Measurements from ENCODE around the gene RAB20. TPM values are rescaled to one million over a fixed set of nuclear protein-coding genes. Genes with fewer than 3 reads are reported as not detected.

RAB20 gene
- total and polyA plus RNA-seq, 2 experiments from 2014 or later = 2.7 to 6.4 TPM

GRCh38 chr13:110568612-110569011, 7.1 kb upstream of the RAB20 start:
- H3K36me3 ChIP-seq (ENCODE audit: low read depth) = no peaks in the 10 kb centered on the region
- 54 to 62% methylated on average over 3 of the region's 3 CpGs for whole genome bisulfite sequencing, 2 experiments (ENCODE audit: low coverage in 1 of 2, low lambda C conversion rate in 2 of 2, missing lambda C conversion rate in 2 of 2)
- no peaks in the 10 kb centered on the region for H3K9me2 ChIP-seq (ENCODE audit: insufficient read depth)
- H3K9me3 ChIP-seq (ENCODE audit: low read depth) = no peaks in the 10 kb centered on the region
- H3F3A ChIP-seq (ENCODE audit: insufficient read depth) = no peaks in the 10 kb centered on the region
- H3K27me3 ChIP-seq (replicated peaks; ENCODE audit: insufficient read depth) = peaks cover 26% of the 10 kb centered on the region
- in situ Hi-C loops (cut with MboI) = no loop called here
- TF ChIP-seq EZH2phosphoT487 (IDR thresholded peaks at IDR 0.05; ENCODE audit: insufficient read depth, low read depth) (no peak), EZH2 (IDR thresholded peaks at IDR 0.05; ENCODE audit: insufficient read depth, poor library complexity, severe bottlenecking) (no peak)
- H4K20me1 ChIP-seq (ENCODE audit: insufficient read depth) = no peaks in the 10 kb centered on the region
- H3K79me2 ChIP-seq (ENCODE audit: insufficient read depth) = no peaks in the 10 kb centered on the region
- H3K9ac ChIP-seq = no peak overlapping the region
- no peak overlapping the region for H3K4me3 ChIP-seq
- no peaks in the 10 kb centered on the region for H3K4me1 ChIP-seq (ENCODE audit: insufficient read depth)
- no peak overlapping the region for H2AFZ ChIP-seq
- DNase-seq = no peak
- no peak overlapping the region for H3K27ac ChIP-seq
- H3K4me2 ChIP-seq (ENCODE audit: unreplicated experiment) = no peak overlapping the region

GRCh38 chr13:110566171-110566570, 4.6 kb upstream of the RAB20 start:
- Histone ChIP-seq H3K27ac (no peak overlapping the region), H3K4me3 (no peak overlapping the region), H3F3A (ENCODE audit: insufficient read depth) (peaks cover 13% of the 10 kb centered on the region), H3K4me2 (ENCODE audit: unreplicated experiment) (no peak overlapping the region), H3K9me3 (ENCODE audit: low read depth) (no peaks in the 10 kb centered on the region), H3K79me2 (ENCODE audit: insufficient read depth) (no peaks in the 10 kb centered on the region), H3K36me3 (ENCODE audit: low read depth) (no peaks in the 10 kb centered on the region), H2AFZ (no peak overlapping the region), H3K27me3 (replicated peaks; ENCODE audit: insufficient read depth) (peaks cover 3% of the 10 kb centered on the region), H3K9ac (no peak overlapping the region), H4K20me1 (ENCODE audit: insufficient read depth) (no peaks in the 10 kb centered on the region), H3K4me1 (ENCODE audit: insufficient read depth) (no peaks in the 10 kb centered on the region), H3K9me2 (ENCODE audit: insufficient read depth) (no peaks in the 10 kb centered on the region)
- in situ Hi-C loops (cut with MboI) = no loop called here
- TF ChIP-seq EZH2 (IDR thresholded peaks at IDR 0.05; ENCODE audit: insufficient read depth, poor library complexity, severe bottlenecking) (no peak), EZH2phosphoT487 (IDR thresholded peaks at IDR 0.05; ENCODE audit: insufficient read depth, low read depth) (no peak)
- WGBS, 2 experiments (ENCODE audit: low coverage in 1 of 2, low lambda C conversion rate in 2 of 2, missing lambda C conversion rate in 2 of 2) = 89 to 94% methylated on average over 9 of the region's 9 CpGs
- DNase-seq = no peak

- H3K4me1 ChIP-seq (ENCODE audit: insufficient read depth) = no peaks in the 10 kb centered on the region; the same call in 1 of the 2 replicates
- H3K9me3 ChIP-seq (ENCODE audit: low read depth) = no peaks in the 10 kb centered on the region
- WGBS, 2 experiments (ENCODE audit: low coverage in 1 of 2, low lambda C conversion rate in 2 of 2, missing lambda C conversion rate in 2 of 2) = 63 to 70% methylated on average over 2 of the region's 2 CpGs
- TF ChIP-seq EZH2 (IDR thresholded peaks at IDR 0.05; ENCODE audit: insufficient read depth, poor library complexity, severe bottlenecking) (no peak), EZH2phosphoT487 (IDR thresholded peaks at IDR 0.05; ENCODE audit: insufficient read depth, low read depth) (no peak)
- H4K20me1 ChIP-seq (ENCODE audit: insufficient read depth) = no peaks in the 10 kb centered on the region
- H3K27ac ChIP-seq = no peak overlapping the region
- no peak for DNase-seq
- H2AFZ ChIP-seq = no peak overlapping the region
- H3K27me3 ChIP-seq (replicated peaks; ENCODE audit: insufficient read depth) = no peaks in the 10 kb centered on the region
- H3K9ac ChIP-seq = no peak overlapping the region
- peaks cover 20% of the 10 kb centered on the region for H3F3A ChIP-seq (ENCODE audit: insufficient read depth)
- in situ Hi-C loops (cut with MboI) = no loop called here
- H3K36me3 ChIP-seq (ENCODE audit: low read depth) = no peaks in the 10 kb centered on the region
- H3K4me3 ChIP-seq = no peak overlapping the region
- no peaks in the 10 kb centered on the region for H3K79me2 ChIP-seq (ENCODE audit: insufficient read depth)
- no peaks in the 10 kb centered on the region for H3K9me2 ChIP-seq (ENCODE audit: insufficient read depth)
- no peak overlapping the region for H3K4me2 ChIP-seq (ENCODE audit: unreplicated experiment)
Measured at GRCh38 chr13:110565296-110565695, 3.8 kb upstream of the RAB20 start.

- peaks cover 27% of the 10 kb centered on the region for H3F3A ChIP-seq (ENCODE audit: insufficient read depth)
- H3K9me2 ChIP-seq (ENCODE audit: insufficient read depth) = no peaks in the 10 kb centered on the region
- WGBS, 2 experiments (ENCODE audit: low coverage in 1 of 2, low lambda C conversion rate in 2 of 2, missing lambda C conversion rate in 2 of 2) = 91% methylated on average over 3 of the region's 3 CpGs
- H2AFZ ChIP-seq = no peak overlapping the region
- no peaks in the 10 kb centered on the region for H3K36me3 ChIP-seq (ENCODE audit: low read depth)
- TF ChIP-seq EZH2phosphoT487 (IDR thresholded peaks at IDR 0.05; ENCODE audit: insufficient read depth, low read depth) (no peak), EZH2 (IDR thresholded peaks at IDR 0.05; ENCODE audit: insufficient read depth, poor library complexity, severe bottlenecking) (no peak)
- no peaks in the 10 kb centered on the region for H3K79me2 ChIP-seq (ENCODE audit: insufficient read depth)
- no peaks in the 10 kb centered on the region for H3K9me3 ChIP-seq (ENCODE audit: low read depth)
- H3K4me1 ChIP-seq (ENCODE audit: insufficient read depth) = no peaks in the 10 kb centered on the region; the same call in 1 of the 2 replicates
- H4K20me1 ChIP-seq (ENCODE audit: insufficient read depth) = no peaks in the 10 kb centered on the region
- no peaks in the 10 kb centered on the region for H3K27me3 ChIP-seq (replicated peaks; ENCODE audit: insufficient read depth)
- H3K9ac ChIP-seq = no peak overlapping the region
- in situ Hi-C loops (cut with MboI) = no loop called here
- no peak overlapping the region for H3K4me2 ChIP-seq (ENCODE audit: unreplicated experiment)
- H3K27ac ChIP-seq = no peak overlapping the region
- no peak for DNase-seq
- H3K4me3 ChIP-seq = no peak overlapping the region
Measured at GRCh38 chr13:110564472-110564985, 3.0 kb upstream of the RAB20 start.

DNA sequence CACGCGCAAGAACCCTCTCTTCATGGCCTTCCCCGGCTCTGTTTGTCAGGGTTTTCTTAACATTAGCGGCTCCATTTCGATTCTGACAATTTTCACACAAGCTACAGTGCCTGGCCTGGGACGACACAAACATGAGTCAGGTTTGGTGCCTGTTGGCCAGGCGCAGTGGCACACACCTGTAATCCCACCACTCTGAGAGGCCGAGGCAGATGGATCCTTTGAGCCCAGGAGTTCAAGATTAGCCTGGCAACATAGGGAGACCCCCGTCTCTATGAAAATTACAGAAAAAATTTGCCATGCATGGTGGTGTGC, 1.9 kb upstream of the RAB20 start:
- H3K27ac ChIP-seq = no peak overlapping the region
- H3K9ac ChIP-seq = no peak overlapping the region
- TF ChIP-seq EZH2phosphoT487 (IDR thresholded peaks at IDR 0.05; ENCODE audit: insufficient read depth, low read depth) = no peak
- H3K36me3 ChIP-seq (ENCODE audit: low read depth) = no peaks in the 10 kb centered on the region
- no peak overlapping the region for H3K4me3 ChIP-seq
- H3F3A ChIP-seq (ENCODE audit: insufficient read depth) = peaks cover 27% of the 10 kb centered on the region
- in situ Hi-C loops (cut with MboI) = no loop called here
- no peaks in the 10 kb centered on the region for H3K9me3 ChIP-seq (ENCODE audit: low read depth)
- H4K20me1 ChIP-seq (ENCODE audit: insufficient read depth) = no peaks in the 10 kb centered on the region
- H3K79me2 ChIP-seq (ENCODE audit: insufficient read depth) = no peaks in the 10 kb centered on the region
- WGBS, 2 experiments (ENCODE audit: low coverage in 1 of 2, low lambda C conversion rate in 2 of 2, missing lambda C conversion rate in 2 of 2) = 83 to 86% methylated on average over 9 of the region's 9 CpGs
- H3K4me2 ChIP-seq (ENCODE audit: unreplicated experiment) = no peak overlapping the region
- H3K27me3 ChIP-seq (replicated peaks; ENCODE audit: insufficient read depth) = no peaks in the 10 kb centered on the region
- no peak overlapping the region for H2AFZ ChIP-seq
- no peaks in the 10 kb centered on the region for H3K9me2 ChIP-seq (ENCODE audit: insufficient read depth)
- H3K4me1 ChIP-seq (ENCODE audit: insufficient read depth) = no peaks in the 10 kb centered on the region; the same call in 1 of the 2 replicates
- no peak for DNase-seq
